OCI-LY1 (cell line): ENCODE data around the gene KCNH8.

Source experiments
- H2AFZ ChIP-seq: fragments of 200-600 bp; sonication (generic), shearing (Covaris generic); 2 replicates; pipeline ENCODE4 v1.6.0; 2014; ENCODE audit warnings: antibody characterized with exemption, mild to moderate bottlenecking, low read length
- H3F3A ChIP-seq: fragments of 200-600 bp; sonication (generic), shearing (Covaris generic); 2 replicates; pipeline ENCODE4 v1.6.0; 2014; ENCODE audit warnings: mild to moderate bottlenecking, antibody characterized with exemption, low read length, moderate library complexity; ENCODE audit not compliant: insufficient read depth
- H3K27ac ChIP-seq: fragments of 200-600 bp; sonication (generic); 2 replicates; pipeline ENCODE4 v1.5.1; 2014; ENCODE audit warnings: low read length, mixed run types, mild to moderate bottlenecking, low read depth; ENCODE audit not compliant: poor library complexity, severe bottlenecking
- H3K27me3 ChIP-seq: fragments of 200-600 bp; sonication (generic); 2 replicates; pipeline ENCODE4 v1.6.0; 2014; ENCODE audit warnings: antibody characterized with exemption, mild to moderate bottlenecking, low read length, moderate library complexity; ENCODE audit not compliant: insufficient read depth
- H3K36me3 ChIP-seq: fragments of 200-600 bp; sonication (generic); 2 replicates; pipeline ENCODE4 v1.6.1; 2014; ENCODE audit warnings: mild to moderate bottlenecking, antibody characterized with exemption, low read length, moderate library complexity, mixed read lengths; ENCODE audit not compliant: insufficient read depth
- H3K4me1 ChIP-seq: fragments of 200-600 bp; sonication (generic); 2 replicates; pipeline ENCODE4 v1.5.1; 2014; ENCODE audit warnings: mild to moderate bottlenecking, low read length, moderate library complexity; ENCODE audit not compliant: insufficient read depth, severe bottlenecking
- H3K4me2 ChIP-seq: fragments of 200-600 bp; sonication (generic), shearing (Covaris generic); 2 replicates; pipeline ENCODE4 v1.6.1; 2014; ENCODE audit warnings: low read length
- H3K4me3 ChIP-seq: fragments of 200-600 bp; sonication (generic); 2 replicates; pipeline ENCODE4 v1.5.1; 2014; ENCODE audit warnings: low read length, low read depth, mild to moderate bottlenecking, mixed read lengths; ENCODE audit not compliant: poor library complexity, severe bottlenecking
- H3K79me2 ChIP-seq: fragments of 200-600 bp; shearing (Covaris generic); 2 replicates; pipeline ENCODE4 v1.6.1; 2016; ENCODE audit warnings: mixed run types, low read length, mixed read lengths; ENCODE audit not compliant: insufficient read depth
- H3K9ac ChIP-seq: fragments of 200-600 bp; sonication (generic), shearing (Covaris generic); 2 replicates; pipeline ENCODE4 v1.6.1; 2014; ENCODE audit warnings: mild to moderate bottlenecking, low read length, mixed read lengths
- H3K9me2 ChIP-seq: fragments of 200-600 bp; sonication (generic), shearing (Covaris generic); 2 replicates; pipeline ENCODE4 v1.6.1; 2014; ENCODE audit warnings: low read depth, mild to moderate bottlenecking, low read length, mixed read lengths
- H3K9me3 ChIP-seq: fragments of 200-600 bp; shearing (Covaris generic); 2 replicates; pipeline ENCODE4 v1.6.1; 2014; ENCODE audit warnings: low read length, mixed read lengths
- H4K20me1 ChIP-seq: fragments of 200-600 bp; sonication (generic), shearing (Covaris generic); 2 replicates; pipeline ENCODE4 v1.6.0; 2016; ENCODE audit warnings: mild to moderate bottlenecking, low read length; ENCODE audit not compliant: insufficient read depth
- EZH2 ChIP-seq: fragments of 200-600 bp; sonication (generic), shearing (Covaris generic); IDR thresholded peaks from 2 replicates; pipeline ENCODE4 v1.8.0; 2017; ENCODE audit warnings: borderline replicate concordance, mixed run types, mild to moderate bottlenecking, antibody characterized with exemption, low read length, moderate library complexity, mixed read lengths
- TF ChIP-seq, protein P1 (sequence below): fragments of 200-600 bp; sonication (generic), shearing (Covaris generic); IDR thresholded peaks from 2 replicates; pipeline ENCODE4 v1.5.1; 2017; ENCODE audit warnings: mild to moderate bottlenecking, antibody characterized with exemption, low read length, moderate library complexity, mixed read lengths

Gene KCNH8

DNA sequence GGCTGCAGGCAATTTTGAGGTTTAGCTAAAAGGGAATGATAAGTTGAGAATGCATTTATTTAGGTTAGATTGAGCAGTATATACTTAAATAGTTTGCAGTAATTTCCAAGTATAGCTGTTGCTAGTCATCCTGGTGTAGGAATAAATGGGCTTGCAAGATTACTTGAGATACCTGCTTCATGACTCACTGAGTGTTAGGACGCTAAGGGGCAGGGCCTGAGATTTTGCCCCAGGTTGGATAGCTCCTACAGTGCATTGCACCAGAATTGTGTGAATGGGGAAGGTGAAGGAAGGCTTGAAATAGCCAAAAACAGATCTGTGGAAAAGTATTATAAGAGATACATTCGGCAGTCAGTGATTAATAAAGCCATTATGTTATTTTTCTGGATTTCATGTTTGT is 72.8 kb downstream of the KCNH8 start:
- H2AFZ ChIP-seq = no peak overlapping the region
- no peaks in the 10 kb centered on the region for H3K79me2 ChIP-seq
- H3K4me3 ChIP-seq = no peak overlapping the region
- no peaks in the 10 kb centered on the region for H3K27me3 ChIP-seq
- H3K9me2 ChIP-seq = no peaks in the 10 kb centered on the region
- no peak for TF ChIP-seq EZH2
- TF ChIP-seq, protein P1, sequence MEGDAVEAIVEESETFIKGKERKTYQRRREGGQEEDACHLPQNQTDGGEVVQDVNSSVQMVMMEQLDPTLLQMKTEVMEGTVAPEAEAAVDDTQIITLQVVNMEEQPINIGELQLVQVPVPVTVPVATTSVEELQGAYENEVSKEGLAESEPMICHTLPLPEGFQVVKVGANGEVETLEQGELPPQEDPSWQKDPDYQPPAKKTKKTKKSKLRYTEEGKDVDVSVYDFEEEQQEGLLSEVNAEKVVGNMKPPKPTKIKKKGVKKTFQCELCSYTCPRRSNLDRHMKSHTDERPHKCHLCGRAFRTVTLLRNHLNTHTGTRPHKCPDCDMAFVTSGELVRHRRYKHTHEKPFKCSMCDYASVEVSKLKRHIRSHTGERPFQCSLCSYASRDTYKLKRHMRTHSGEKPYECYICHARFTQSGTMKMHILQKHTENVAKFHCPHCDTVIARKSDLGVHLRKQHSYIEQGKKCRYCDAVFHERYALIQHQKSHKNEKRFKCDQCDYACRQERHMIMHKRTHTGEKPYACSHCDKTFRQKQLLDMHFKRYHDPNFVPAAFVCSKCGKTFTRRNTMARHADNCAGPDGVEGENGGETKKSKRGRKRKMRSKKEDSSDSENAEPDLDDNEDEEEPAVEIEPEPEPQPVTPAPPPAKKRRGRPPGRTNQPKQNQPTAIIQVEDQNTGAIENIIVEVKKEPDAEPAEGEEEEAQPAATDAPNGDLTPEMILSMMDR = no peak
- H4K20me1 ChIP-seq = no peaks in the 10 kb centered on the region
- H3K9ac ChIP-seq = no peak overlapping the region
- H3K4me1 ChIP-seq = no peaks in the 10 kb centered on the region
- H3K27ac ChIP-seq = no peak overlapping the region
- H3K36me3 ChIP-seq = no peaks in the 10 kb centered on the region
- H3K4me2 ChIP-seq = no peak overlapping the region
- no peaks in the 10 kb centered on the region for H3F3A ChIP-seq
- H3K9me3 ChIP-seq = no peaks in the 10 kb centered on the region

DNA sequence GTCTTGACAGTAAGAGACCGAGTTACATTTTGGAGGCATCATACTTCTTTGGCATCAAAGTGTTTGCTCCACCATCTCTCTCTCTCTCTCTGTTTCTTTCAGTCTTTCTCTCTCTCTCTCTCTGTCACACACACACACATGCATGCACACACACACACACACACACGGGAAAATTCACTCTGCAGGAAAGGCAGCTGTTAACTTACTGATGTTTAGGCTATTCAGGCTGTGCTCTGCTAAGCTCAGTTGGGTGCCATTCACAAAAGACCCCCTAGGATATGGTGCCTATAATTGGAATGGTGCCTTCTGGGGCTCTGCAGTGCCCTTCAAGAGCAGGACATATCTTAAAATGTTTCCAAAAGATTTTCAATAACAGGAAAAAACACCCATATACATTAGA is 78.2 kb downstream of the KCNH8 start:
- peaks cover 14% of the 10 kb centered on the region for H3K4me1 ChIP-seq
- no peaks in the 10 kb centered on the region for H3K36me3 ChIP-seq
- no peak overlapping the region for H3K27ac ChIP-seq
- TF ChIP-seq, protein P1 = no peak
- TF ChIP-seq EZH2 = no peak
- H3K79me2 ChIP-seq = no peaks in the 10 kb centered on the region
- H4K20me1 ChIP-seq = no peaks in the 10 kb centered on the region
- H3F3A ChIP-seq = no peaks in the 10 kb centered on the region
- H2AFZ ChIP-seq = no peak overlapping the region
- H3K4me3 ChIP-seq = no peak overlapping the region
- no peaks in the 10 kb centered on the region for H3K9me2 ChIP-seq
- no peaks in the 10 kb centered on the region for H3K9me3 ChIP-seq
- H3K9ac ChIP-seq = no peak overlapping the region
- no peaks in the 10 kb centered on the region for H3K27me3 ChIP-seq
- no peak overlapping the region for H3K4me2 ChIP-seq

DNA sequence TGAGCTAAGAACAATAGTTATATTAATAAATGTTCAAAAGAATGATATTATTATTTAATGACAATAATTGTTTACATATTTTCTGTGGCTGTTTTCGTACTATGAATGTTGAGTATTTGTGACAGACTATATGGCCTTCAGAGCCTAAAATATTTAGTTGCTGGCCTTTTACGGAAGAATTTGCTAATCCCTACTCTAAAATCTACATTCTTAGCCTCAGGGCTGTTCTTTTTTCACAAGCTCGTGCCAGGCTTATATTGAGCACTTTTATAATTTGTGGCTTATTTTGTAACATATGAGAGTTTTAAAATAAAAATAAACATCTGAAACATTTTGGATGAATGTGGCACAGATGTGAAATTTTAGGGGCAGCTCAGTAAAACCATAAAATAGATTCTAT is 79.9 kb downstream of the KCNH8 start:
- no peaks in the 10 kb centered on the region for H3F3A ChIP-seq
- no peaks in the 10 kb centered on the region for H3K36me3 ChIP-seq
- H3K4me3 ChIP-seq = no peak overlapping the region
- no peaks in the 10 kb centered on the region for H3K9me3 ChIP-seq
- no peaks in the 10 kb centered on the region for H3K79me2 ChIP-seq
- H3K9me2 ChIP-seq = no peaks in the 10 kb centered on the region
- H3K4me2 ChIP-seq = no peak overlapping the region
- no peak overlapping the region for H3K27ac ChIP-seq
- H3K4me1 ChIP-seq = peaks cover 14% of the 10 kb centered on the region
- no peaks in the 10 kb centered on the region for H4K20me1 ChIP-seq
- H3K9ac ChIP-seq = no peak overlapping the region
- no peak for TF ChIP-seq EZH2
- TF ChIP-seq, protein P1 = no peak
- H2AFZ ChIP-seq = no peak overlapping the region
- no peaks in the 10 kb centered on the region for H3K27me3 ChIP-seq
